Cardiac fibroblast (primary cell): ENCODE measurements around the gene VAMP8.

Source experiments
- DNase-seq, 2 donors: peaks; one replicate each; pipeline versions ENCODE4 v3.0.0 to v3.0.0-alpha.2; 2010; ENCODE audit warnings: low read depth in 2 of 2
- H3K4me3 ChIP-seq, 2 donors: replicated peaks in 1 of 2; 1 replicate in 1 of 2; 2 replicates in 1 of 2; pipeline ENCODE4 v1.5.1; 2011; ENCODE audit warnings: low read depth in 2 of 2, low read length in 2 of 2, mild to moderate bottlenecking in 2 of 2, moderate library complexity in 1 of 2
- CTCF ChIP-seq: IDR thresholded peaks from one replicate; pipeline ENCODE4 v1.5.1; 2011; ENCODE audit warnings: low read depth, mild to moderate bottlenecking, low read length, inconsistent platforms

Gene VAMP8

GRCh38 chr2:85593023-85593422 is 15.6 kb downstream of the VAMP8 start:
- no peak for DNase-seq
- no peak overlapping the region for H3K4me3 ChIP-seq
- no peak for TF ChIP-seq CTCF

GRCh38 chr2:85594715-85595300 is 17.4 kb downstream of the VAMP8 start:
- H3K4me3 ChIP-seq: peak overlapping the region; percentile 79 to 97
- TF ChIP-seq CTCF: no peak
- DNase-seq: no peak

GRCh38 chr2:85595301-85596025 is 18.1 kb downstream of the VAMP8 start, which contains the start of gene RNF181:
RNF181 (plus strand) TSS chr2:85595745; CDS start chr2:85595764, 19 bp downstream.
- DNase-seq: peak; percentile 99
- H3K4me3 ChIP-seq: peak within 1 kb of the TSS; percentile 79 to 97
- no peak for TF ChIP-seq CTCF

GRCh38 chr2:85596026-85596333 is 18.6 kb downstream of the VAMP8 start:
- H3K4me3 ChIP-seq: peak overlapping the region; percentile 79 to 97
- no peak for DNase-seq
- no peak for TF ChIP-seq CTCF

- TF ChIP-seq CTCF: no peak
- peak overlapping the region; percentile 79 to 97 for H3K4me3 ChIP-seq
- no peak for DNase-seq
These were observed 19.2 kb downstream of the VAMP8 start for GRCh38 chr2:85596486-85597143.

- no peak for DNase-seq
- H3K4me3 ChIP-seq: no peak overlapping the region
- TF ChIP-seq CTCF: no peak
These were observed 19.9 kb downstream of the VAMP8 start for GRCh38 chr2:85597241-85597640.
